ENCODE data around the gene TM7SF2.

DNA sequence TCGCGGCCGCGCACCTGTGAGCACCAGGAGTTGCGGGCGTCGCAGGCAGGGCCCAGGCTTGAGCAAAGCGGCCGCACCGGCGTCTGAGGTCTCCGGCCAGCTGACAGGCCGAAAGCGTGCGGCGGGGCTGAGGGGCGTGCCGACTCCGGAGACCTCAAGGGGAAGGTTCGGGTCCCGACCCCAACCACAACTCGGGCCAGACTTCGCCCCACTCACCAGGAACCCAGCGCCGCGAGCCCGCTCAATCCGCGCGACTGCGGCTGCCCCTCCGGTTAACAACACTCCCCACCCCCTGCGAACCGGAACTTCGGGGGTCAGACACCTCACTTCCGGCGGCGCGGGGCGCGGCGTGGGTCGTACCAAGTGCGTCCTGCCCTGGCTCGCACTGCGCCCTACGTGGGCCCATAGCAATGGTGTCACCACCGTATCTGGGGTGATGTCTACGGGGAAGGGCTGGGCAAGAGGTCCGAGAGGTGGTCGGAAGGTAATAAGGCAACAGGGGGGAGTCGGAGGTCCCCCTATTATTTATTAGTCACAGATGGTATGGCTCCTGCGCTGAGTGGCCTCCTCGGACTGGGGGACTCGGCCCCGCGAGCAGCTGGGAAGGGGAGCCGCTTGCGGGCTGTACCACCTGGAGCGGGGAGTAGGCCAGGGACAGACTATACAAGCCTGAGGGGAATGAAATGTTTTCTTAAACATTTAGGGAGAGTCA, 22.7 kb downstream of the TM7SF2 start, which contains the start of gene SYVN1:
- TF ChIP-seq AGO2 (optimal IDR thresholded peaks at IDR 0.05; ENCODE audit: low read depth, low read length) (peak; percentile 73), SIN3B (IDR thresholded peaks at IDR 0.05; ENCODE audit: low read length) (0 out of 2 replicates have a peak, but pooled peaks have one; percentile 15)

Data from HepG2 (cell line).